Stimulated activated CD4-positive, alpha-beta T cell treated with anti-CD3 and anti-CD28 coated beads, Interleukin-1b, Interleukin-23, amount 100 ng/mL, for 48 hours (primary cell): ENCODE data around the gene DCTPP1.

Source experiments
- DNase-seq: peaks from one replicate; pipeline ENCODE4 v3.0.0-alpha.2; 2020

DCTPP1 gene

DNA sequence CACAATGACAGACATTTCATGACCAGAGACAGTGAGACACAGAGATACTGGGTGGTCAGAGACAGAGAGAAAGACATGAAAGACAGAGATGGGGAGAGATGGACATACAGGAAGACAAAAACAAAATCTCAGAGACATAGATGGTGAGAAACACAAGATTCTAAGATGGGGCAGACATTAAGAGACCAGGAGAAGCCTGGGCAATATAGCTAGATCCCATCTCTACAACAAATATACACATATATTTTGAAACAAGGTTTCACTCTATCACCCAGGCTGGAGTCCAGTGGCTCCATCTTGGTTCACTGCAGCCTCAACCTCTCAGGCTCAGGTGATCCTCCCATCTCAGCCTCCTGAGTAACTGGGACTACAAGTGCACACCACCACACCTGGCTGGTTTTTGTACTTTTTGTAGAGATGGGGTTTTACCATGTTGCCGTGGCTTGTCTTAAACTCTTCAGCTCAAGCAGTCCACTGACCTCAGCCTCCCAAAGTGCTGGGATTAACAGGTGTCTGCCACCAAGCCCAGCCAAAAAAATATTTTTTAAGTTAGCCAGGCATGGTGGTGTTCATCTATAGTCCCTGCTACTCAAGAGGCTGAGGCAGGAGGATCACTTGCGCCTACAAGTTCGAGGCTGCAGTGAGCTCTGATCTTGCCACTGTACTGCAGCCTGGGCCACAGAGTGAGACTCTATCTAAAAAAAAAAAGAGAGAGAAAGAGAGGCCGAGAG is 49.6 kb downstream of the DCTPP1 start:
- no peak for DNase-seq

DNA sequence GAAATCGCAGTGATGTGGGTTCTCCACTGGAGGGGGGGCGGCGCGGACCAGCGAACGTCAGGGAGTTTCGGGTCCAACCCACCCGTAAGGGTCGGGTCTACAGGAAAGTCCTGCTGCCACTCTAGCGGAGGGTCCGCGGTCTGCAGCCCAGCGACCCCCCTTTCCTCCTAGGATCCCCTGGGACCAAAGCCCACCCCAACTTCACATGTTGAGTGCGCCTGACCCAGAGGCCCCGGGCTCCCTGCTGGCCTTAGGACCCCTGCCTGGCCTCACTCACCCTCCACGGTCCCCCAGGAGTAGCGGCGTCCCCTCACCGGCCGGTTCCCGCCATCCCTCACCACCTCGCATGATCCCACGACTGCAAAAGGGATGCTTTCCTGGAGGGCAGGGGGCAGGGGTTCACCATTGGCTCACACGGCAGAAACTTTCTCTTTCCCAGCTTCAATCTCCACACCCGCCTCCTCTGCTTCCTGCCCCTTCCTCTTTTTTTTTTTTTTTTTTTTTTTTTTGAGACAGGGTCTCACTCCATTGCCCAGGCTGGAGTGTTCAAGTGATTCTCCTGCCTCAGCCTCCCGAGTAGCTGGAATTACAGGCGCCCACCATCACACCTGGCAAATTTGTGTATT is 50.6 kb downstream of the DCTPP1 start:
- no peak for DNase-seq

DNA sequence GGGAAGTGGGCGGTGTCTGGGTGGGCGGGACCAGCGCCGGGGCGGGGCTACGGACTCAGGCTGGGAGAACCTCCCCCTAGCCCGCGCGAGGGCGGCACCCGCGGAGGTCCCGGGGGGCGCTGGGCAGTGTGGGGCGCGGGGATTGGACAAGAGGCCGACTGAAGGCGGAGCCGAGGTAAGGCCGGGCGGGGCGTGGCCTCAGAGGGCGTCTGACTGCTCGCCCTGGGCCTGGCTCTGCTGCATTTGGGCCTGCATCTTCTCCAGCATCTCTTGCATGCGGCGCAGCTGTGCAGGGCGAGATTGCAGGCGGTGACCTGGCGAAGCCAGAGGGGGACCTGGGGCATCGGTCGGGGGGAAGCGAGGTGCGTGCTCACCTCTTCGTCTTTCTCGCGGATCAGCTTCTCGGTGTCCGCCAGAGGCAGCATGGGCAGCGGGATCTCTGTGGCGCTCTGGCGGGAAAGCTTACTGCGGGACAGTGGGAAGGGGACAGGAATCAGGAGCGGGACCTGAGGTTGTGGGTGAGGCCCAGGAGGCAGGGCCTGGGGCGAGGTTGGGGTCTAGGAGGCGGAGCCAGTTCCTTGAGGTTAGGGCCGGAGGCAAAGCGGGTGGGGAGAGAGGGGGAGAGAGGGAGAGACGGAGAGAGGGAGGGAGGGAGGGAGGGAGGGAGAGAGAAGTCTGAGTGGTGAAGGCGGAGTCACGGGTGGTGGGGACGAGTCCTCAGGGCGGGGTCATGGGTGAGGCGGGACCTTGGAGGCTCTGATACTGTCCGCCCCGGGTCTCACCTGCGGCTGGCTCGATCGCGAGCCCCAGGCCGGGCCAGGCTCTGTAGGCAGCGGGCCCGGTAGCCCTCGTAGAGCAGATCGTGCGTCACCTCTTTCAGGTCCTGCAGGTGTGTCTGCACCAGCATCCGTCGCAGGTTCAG is 51.3 kb downstream of the DCTPP1 start:
- peak; percentile 99 for DNase-seq

DNA sequence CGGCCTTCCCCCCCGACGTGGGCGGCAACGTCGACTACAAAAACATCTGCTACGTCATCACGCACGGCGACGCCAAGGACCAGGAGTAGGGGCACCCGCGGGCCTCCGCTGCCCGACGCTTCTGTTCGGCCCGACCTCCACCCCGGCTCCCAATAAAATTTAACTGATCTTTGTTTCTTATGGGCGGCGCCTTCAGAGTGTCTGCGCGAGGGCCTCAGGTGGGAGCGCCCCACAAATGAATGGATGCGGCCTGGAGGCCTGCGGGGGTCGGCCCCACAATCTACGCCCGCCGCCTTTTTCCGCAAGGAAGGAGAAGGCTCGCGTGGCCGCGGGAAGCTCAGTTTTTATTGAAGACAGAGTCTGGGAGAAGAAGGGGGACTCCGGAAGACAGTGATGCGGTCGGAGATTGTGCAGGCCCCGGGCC is 52.0 kb downstream of the DCTPP1 start:
- DNase-seq, result peak; percentile 87

DNA sequence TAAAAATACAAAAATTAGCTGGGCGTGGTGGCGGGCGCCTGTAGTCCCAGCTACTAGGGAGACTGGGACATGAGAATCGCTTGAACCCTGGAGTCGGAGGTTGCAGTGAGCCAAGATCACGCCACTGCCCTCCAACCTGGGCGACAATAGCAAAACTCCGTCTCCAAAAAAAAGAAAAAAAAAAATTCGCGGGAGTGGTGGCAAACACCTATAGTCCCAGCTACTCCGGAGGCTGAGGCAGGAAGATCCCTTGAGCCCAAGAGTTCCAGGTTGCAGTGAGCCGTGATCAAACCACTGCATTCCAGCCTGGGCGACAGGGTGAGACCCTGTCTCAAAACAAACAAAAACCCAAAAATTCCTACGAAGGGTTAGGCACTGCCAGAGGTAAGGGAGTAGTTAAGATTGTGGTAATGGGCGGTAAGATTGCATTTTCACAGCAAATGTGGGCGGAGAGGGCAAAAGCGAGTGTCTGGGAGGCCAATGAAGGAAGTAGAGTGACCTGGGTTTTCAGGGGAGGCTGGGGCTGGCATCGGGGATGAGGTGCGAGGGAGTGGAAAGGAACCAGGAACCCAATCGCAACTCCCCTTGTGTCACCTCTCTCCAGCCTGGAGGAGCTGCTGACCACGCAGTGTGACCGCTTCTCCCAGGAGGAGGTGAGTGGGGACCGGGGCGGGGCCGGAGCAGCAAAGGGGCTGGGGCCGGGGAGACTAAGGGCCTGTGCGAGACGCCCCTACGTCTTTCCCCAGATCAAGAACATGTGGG is 52.6 kb downstream of the DCTPP1 start:
- DNase-seq, result no peak

DNA sequence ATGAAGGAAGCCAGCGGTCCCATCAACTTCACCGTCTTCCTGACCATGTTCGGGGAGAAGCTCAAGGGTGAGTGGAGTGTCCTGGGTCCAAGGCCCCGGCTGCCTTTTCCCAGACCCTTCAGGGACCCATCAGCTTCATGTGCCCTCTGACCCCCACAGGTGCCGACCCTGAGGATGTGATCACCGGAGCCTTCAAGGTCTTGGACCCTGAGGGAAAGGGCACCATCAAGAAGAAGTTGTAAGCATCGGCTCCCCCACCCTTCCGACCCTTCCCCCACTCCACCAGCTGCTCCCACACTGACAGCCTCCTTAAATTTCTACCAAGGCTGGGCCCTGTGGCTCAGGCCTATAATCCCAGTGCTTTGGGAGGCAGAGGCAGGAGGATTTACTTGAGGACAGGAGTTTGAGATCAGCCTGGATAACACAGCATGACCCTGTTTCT is 53.3 kb downstream of the DCTPP1 start:
- DNase-seq, result no peak

DNA sequence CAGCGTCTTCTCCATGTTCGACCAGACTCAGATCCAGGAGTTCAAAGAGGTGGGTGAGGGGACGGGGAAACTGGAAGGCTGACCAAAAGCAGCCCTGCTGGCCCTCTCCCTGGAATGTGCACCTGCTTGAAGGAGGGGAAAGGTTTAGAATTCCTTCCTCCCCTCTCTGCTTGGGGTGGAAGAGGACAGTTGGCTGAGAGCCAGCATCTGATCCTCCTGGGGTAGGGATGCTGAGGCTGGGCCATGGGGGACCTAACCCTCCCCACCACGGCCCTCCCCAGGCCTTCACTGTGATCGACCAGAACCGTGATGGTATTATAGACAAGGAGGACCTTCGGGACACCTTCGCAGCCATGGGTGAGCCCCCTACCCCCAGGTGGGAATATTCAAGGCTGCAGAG is 54.0 kb downstream of the DCTPP1 start:
- no peak for DNase-seq

DNA sequence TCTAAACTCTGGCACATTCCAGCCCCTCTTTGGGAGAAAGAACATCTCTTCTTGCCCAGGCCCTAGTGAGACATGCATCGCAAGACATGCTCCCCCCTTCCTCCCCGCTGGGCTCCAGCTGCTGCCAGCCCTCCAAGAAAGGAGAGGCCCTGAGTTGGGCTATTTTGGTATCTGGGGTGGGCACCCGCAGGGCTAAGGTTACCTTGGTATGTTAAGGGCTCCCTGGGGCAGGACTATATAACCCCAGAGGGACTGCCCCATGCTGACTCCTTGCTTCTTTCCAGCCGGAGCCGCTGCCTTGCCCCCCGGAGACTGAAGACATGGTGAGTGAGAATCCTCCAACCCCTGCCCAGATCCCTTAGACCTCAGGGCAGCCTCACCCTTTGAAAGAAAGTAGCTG is 55.3 kb downstream of the DCTPP1 start, which contains the start of gene MYL11:
Gene MYL11, plus strand, starts transcription at position 265 of the 400 bp plus-strand sequence. Its CDS starts 56 bp downstream, at position 321.
- no peak for DNase-seq
